HepG2 (cell line): ENCODE data around the gene ELOVL7. TPM values are rescaled to one million over a fixed set of nuclear protein-coding genes. Genes with fewer than 3 reads are reported as not detected.

ENCODE experiments used
- ATAC-seq: fragments of 200-7000 bp; cut with Tn5 transposase; 3 replicates; pipeline ENCODE4 v1.9.1; 2020; ENCODE audit warnings: mild to moderate bottlenecking, moderate library complexity
- BruUV-seq: library from RNA; stranded (reverse); fragments of 400-500 nt; replicated peaks from 2 replicates; lab custom pipeline; 2021; lab: Mats Ljungman, UMichigan
- CTCF ChIA-PET: fragments of 300-600 bp; formaldehyde crosslinking; extraction: SDS; loops from one replicate; lab custom pipeline; 2021; ENCODE audit warnings: low total read pairs, inconsistent platforms, low intra/inter-chr PET ratio; lab: Yijun Ruan, JAX
- POLR2A ChIA-PET: fragments of 350-600 bp; sonication (Branson Sonifier 250); formaldehyde crosslinking; loops from one replicate; lab custom pipeline; 2020; ENCODE audit warnings: antibody characterized with exemption, inconsistent platforms; lab: Yijun Ruan, JAX
- DNase-seq: peaks from one replicate; pipeline ENCODE4 v3.0.0-alpha.2; 2015; ENCODE audit warnings: low spot score
- FAIRE-seq: peaks from 3 replicates; lab custom pipeline; 2011; peaks lifted over from hg19 to GRCh38; lab: Jason Lieb, UNC
- H2AFZ ChIP-seq: one replicate; pipeline ENCODE4 v1.6.1; 2011; ENCODE audit warnings: low read length, inconsistent platforms
- H3K27ac ChIP-seq: fragments of 300-600 bp; 3 replicates; pipeline ENCODE4 v1.8.0; 2011; ENCODE audit warnings: mixed run types, mild to moderate bottlenecking, mixed read lengths, low read length, inconsistent platforms; ENCODE audit not compliant: insufficient read depth; ENCODE audit errors: extremely low read length
- H3K27me3 ChIP-seq, 2 experiments: fragments of 200-600 bp in 1 of 2; 2 replicates in 1 of 2; 3 replicates in 1 of 2; pipeline versions ENCODE4 v1.6.0 to v1.8.0; 2011; ENCODE audit warnings: low read length in 2 of 2, mild to moderate bottlenecking in 2 of 2, moderate library complexity in 2 of 2, inconsistent platforms in 1 of 2; ENCODE audit not compliant: insufficient read depth in 2 of 2, control insufficient read depth in 1 of 2
- H3K36me3 ChIP-seq, 2 experiments: fragments of 200-600 bp in 1 of 2; replicated peaks in 1 of 2; 2 replicates in 1 of 2; 3 replicates in 1 of 2; pipeline versions ENCODE4 v1.5.1 to v1.8.0; 2011; ENCODE audit warnings: low read length in 2 of 2, inconsistent platforms in 1 of 2; ENCODE audit not compliant: insufficient read depth in 2 of 2, control insufficient read depth in 1 of 2
- H3K4me1 ChIP-seq: 2 replicates; pipeline ENCODE4 v1.5.1; 2012; ENCODE audit warnings: low read length, inconsistent platforms; ENCODE audit not compliant: insufficient read depth
- H3K4me2 ChIP-seq: 2 replicates; pipeline ENCODE4 v1.6.0; 2011; ENCODE audit warnings: low read depth, low read length, inconsistent platforms
- H3K4me3 ChIP-seq, 3 experiments: fragments of 200-600 bp in 1 of 3; sonication (generic), shearing (Covaris generic) in 1 of 3; replicated peaks in 1 of 3; 2 replicates each; pipeline ENCODE4 v1.5.1; 2011 to 2016; ENCODE audit warnings: low read length in 3 of 3, inconsistent platforms in 2 of 3, low read depth in 2 of 3, mild to moderate bottlenecking in 2 of 3, control low read depth in 1 of 3, mixed read lengths in 1 of 3; ENCODE audit not compliant: insufficient read depth in 1 of 3
- H3K79me2 ChIP-seq: one replicate; pipeline ENCODE4 v1.6.1; 2011; ENCODE audit warnings: low read length, inconsistent platforms; ENCODE audit not compliant: insufficient read depth
- H3K9ac ChIP-seq: 2 replicates; pipeline ENCODE4 v1.6.0; 2011; ENCODE audit warnings: mild to moderate bottlenecking, low read depth, low read length, inconsistent platforms; ENCODE audit not compliant: insufficient read depth
- H3K9me3 ChIP-seq: 2 replicates; pipeline ENCODE4 v1.5.1; 2012; ENCODE audit warnings: mild to moderate bottlenecking, low read length
- H4K20me1 ChIP-seq: 2 replicates; pipeline ENCODE4 v1.6.0; 2011; ENCODE audit warnings: inconsistent platforms, mild to moderate bottlenecking, low read length, moderate library complexity; ENCODE audit not compliant: insufficient read depth
- ATF3 ChIP-seq: sonication (generic); formaldehyde crosslinking; IDR thresholded peaks from 2 replicates; pipeline ENCODE4 v1.4.0; 2020; ENCODE audit warnings: missing genetic modification reagents
- FOXC1 ChIP-seq: sonication (generic); formaldehyde crosslinking; IDR thresholded peaks from 2 replicates; pipeline ENCODE4 v1.8.0; 2022; ENCODE audit warnings: mild to moderate bottlenecking, missing genetic modification reagents, borderline replicate concordance
- IRF9 ChIP-seq: sonication (generic); formaldehyde crosslinking; IDR thresholded peaks from 2 replicates; pipeline ENCODE4 v1.8.0; 2022; ENCODE audit warnings: missing genetic modification reagents, mild to moderate bottlenecking, borderline replicate concordance
- IRX3 ChIP-seq: sonication (generic); formaldehyde crosslinking; IDR thresholded peaks from 2 replicates; pipeline ENCODE4 v1.8.1; 2023; ENCODE audit warnings: mild to moderate bottlenecking, low read depth, missing genetic modification reagents, borderline replicate concordance
- KDM5B ChIP-seq: sonication (generic); formaldehyde crosslinking; IDR thresholded peaks from 2 replicates; pipeline ENCODE4 v1.4.0; 2020; ENCODE audit warnings: missing genetic modification reagents, mild to moderate bottlenecking, borderline replicate concordance
- MLLT10 ChIP-seq: sonication (generic); formaldehyde crosslinking; IDR thresholded peaks from 2 replicates; pipeline ENCODE4 v1.4.0; 2020; ENCODE audit warnings: missing genetic modification reagents
- TIGD3 ChIP-seq: sonication (generic); formaldehyde crosslinking; IDR thresholded peaks from 2 replicates; pipeline ENCODE4 v1.5.1; 2020; ENCODE audit warnings: mild to moderate bottlenecking, missing genetic modification reagents, borderline replicate concordance
- ZNF512 ChIP-seq: sonication (generic); formaldehyde crosslinking; IDR thresholded peaks from 2 replicates; pipeline ENCODE4 v1.4.0; 2020; ENCODE audit warnings: mild to moderate bottlenecking, missing genetic modification reagents
- in situ Hi-C: cut with HindIII; loops from 2 replicates; pipeline ENCODE4 v1.10.0; 2017; ENCODE audit warnings: low pct_unique_long_range_greater_than_20kb; ENCODE audit not compliant: extremely low pct_ligation_motif_present
- intact Hi-C: fragments of 100-400 bp; cut with micrococcal nuclease; formaldehyde crosslinking; loops from one replicate; pipeline ENCODE4 v1.10.0; 2022; ENCODE audit not compliant: unreplicated experiment
- polyA plus RNA-seq, 8 experiments: library from polyadenylated mRNA; depleted of rRNA in 3 of 8; stranded (reverse) in 7 of 8; unstranded in 1 of 8; fragments of >200 nt; fragmentation: Illumina TruSeq in 4 of 8; extraction: Trizol in 4 of 8; gene quantifications; 2 replicates each; pipeline versions ENCODE4 v1.2.1 to v1.2.3, GENCODE V29; 2011 to 2016; ENCODE audit warnings: low read depth in 4 of 8, missing spikeins in 1 of 8, mixed read lengths in 1 of 8; ENCODE audit not compliant: insufficient read depth in 1 of 8
- total RNA-seq, 5 experiments: library from RNA; depleted of rRNA; stranded (reverse); fragments of >200 nt; fragmentation: Illumina TruSeq; extraction: Trizol; gene quantifications; 2 replicates each; pipeline ENCODE4 v1.2.3, GENCODE V29; 2016; ENCODE audit warnings: low read depth in 1 of 5
- TF ChIP-seq, protein P1 (sequence below): sonication (generic); formaldehyde crosslinking; conservative IDR thresholded peaks from 2 replicates; pipeline ENCODE4 v1.4.0; 2020; ENCODE audit warnings: missing genetic modification reagents
- TF ChIP-seq, protein P2 (sequence below): sonication (generic); formaldehyde crosslinking; IDR thresholded peaks from 2 replicates; pipeline ENCODE4 v1.5.0; 2020; ENCODE audit warnings: mild to moderate bottlenecking, missing genetic modification reagents
- TF ChIP-seq, protein P3 (sequence below): sonication (generic); formaldehyde crosslinking; IDR thresholded peaks from 2 replicates; pipeline ENCODE4 v1.4.0; 2020; ENCODE audit warnings: mild to moderate bottlenecking, missing genetic modification reagents

The ELOVL7 gene
- total and polyA plus RNA-seq, 2 of the 13 experiments (the other 11 are each of a cell fraction or from before 2014, with no cell fraction given): 4.5 to 7.3 TPM

DNA sequence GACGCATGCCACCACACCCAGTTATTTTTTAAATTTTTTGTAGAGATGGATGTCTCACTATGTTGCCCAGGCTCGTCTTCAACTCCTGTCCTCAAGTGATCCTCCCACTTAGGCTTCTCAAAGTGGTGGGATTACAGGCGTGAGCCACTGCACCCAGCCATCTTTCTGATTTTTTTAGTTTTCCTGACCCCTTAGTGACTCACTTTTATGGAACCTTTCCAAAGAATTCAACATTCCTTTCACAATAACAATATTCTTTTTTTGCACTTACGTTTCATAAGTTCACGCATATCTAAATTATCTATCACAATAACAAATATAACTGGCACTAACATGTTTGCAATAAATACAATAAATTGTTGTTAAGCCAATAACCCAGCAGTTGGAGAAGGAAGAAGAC lies 8.5 kb downstream of the ELOVL7 start (continued):
- TF ChIP-seq ATF3 (CRISPR knock-in tag): no peak

DNA sequence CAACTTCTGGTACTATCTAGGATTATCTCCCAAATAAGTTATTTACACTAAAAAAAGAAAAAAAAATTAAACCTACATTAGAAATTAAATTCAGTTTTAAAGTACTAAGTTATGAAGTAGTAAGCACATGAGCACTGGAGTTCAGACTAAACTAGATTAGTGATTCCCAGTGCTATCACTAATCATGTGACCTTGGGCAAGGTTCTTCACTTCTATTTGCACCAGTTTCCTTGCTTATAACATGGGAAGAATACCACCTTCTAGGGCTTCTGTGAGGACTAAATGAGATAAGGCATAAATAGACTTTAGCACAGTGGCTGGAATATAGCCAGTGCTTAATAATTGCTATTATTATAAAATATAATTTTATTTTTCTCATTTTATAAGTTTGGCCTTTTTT lies 10.5 kb downstream of the ELOVL7 start:
- in situ Hi-C loops: no loop called here
- Histone ChIP-seq H3K27me3 (no peaks in the 10 kb centered on the region), H3K9ac (no peak overlapping the region), H3K79me2 (no peaks in the 10 kb centered on the region), H3K4me1 (no peaks in the 10 kb centered on the region; the same call in 1 of the 2 replicates), H3K27ac (no peak overlapping the region), H3K36me3 (no peaks in the 10 kb centered on the region), H3K4me3 (no peak overlapping the region), H4K20me1 (no peaks in the 10 kb centered on the region), H3K4me2 (no peak overlapping the region), H3K9me3 (no peaks in the 10 kb centered on the region), H2AFZ (no peak overlapping the region)
- DNase-seq: no peak
- BruUV-seq: no TSS peak
- ChIA-PET CTCF (no interaction called here), POLR2A (no interaction called here)
- FAIRE-seq: no peak
- intact Hi-C loops: loop anchor here (10.0 kb wide), 1 partner anchor 1261 kb away; no protein-coding TSS in a partner anchor
- no peak for ATAC-seq
- no peak for TF ChIP-seq TIGD3 (CRISPR knock-in tag)
- TF ChIP-seq IRF9 (CRISPR knock-in tag): no peak
- TF ChIP-seq FOXC1 (CRISPR knock-in tag): no peak
- TF ChIP-seq, protein P1, sequence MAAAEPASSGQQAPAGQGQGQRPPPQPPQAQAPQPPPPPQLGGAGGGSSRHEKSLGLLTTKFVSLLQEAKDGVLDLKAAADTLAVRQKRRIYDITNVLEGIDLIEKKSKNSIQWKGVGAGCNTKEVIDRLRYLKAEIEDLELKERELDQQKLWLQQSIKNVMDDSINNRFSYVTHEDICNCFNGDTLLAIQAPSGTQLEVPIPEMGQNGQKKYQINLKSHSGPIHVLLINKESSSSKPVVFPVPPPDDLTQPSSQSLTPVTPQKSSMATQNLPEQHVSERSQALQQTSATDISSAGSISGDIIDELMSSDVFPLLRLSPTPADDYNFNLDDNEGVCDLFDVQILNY (CRISPR knock-in tag): no peak
- TF ChIP-seq MLLT10 (CRISPR knock-in tag): no peak
- TF ChIP-seq, protein P2, sequence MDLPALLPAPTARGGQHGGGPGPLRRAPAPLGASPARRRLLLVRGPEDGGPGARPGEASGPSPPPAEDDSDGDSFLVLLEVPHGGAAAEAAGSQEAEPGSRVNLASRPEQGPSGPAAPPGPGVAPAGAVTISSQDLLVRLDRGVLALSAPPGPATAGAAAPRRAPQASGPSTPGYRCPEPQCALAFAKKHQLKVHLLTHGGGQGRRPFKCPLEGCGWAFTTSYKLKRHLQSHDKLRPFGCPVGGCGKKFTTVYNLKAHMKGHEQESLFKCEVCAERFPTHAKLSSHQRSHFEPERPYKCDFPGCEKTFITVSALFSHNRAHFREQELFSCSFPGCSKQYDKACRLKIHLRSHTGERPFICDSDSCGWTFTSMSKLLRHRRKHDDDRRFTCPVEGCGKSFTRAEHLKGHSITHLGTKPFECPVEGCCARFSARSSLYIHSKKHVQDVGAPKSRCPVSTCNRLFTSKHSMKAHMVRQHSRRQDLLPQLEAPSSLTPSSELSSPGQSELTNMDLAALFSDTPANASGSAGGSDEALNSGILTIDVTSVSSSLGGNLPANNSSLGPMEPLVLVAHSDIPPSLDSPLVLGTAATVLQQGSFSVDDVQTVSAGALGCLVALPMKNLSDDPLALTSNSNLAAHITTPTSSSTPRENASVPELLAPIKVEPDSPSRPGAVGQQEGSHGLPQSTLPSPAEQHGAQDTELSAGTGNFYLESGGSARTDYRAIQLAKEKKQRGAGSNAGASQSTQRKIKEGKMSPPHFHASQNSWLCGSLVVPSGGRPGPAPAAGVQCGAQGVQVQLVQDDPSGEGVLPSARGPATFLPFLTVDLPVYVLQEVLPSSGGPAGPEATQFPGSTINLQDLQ (CRISPR knock-in tag): no peak
- TF ChIP-seq KDM5B (CRISPR knock-in tag): no peak
- no peak for TF ChIP-seq ZNF512 (CRISPR knock-in tag)
- TF ChIP-seq, protein P3, sequence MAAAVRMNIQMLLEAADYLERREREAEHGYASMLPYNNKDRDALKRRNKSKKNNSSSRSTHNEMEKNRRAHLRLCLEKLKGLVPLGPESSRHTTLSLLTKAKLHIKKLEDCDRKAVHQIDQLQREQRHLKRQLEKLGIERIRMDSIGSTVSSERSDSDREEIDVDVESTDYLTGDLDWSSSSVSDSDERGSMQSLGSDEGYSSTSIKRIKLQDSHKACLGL (CRISPR knock-in tag): no peak
- no peak for TF ChIP-seq IRX3 (CRISPR knock-in tag)
